Body of pancreas (tissue), 4 donors: ENCODE data around the gene FCRL6. TPM values are rescaled to one million over a fixed set of nuclear protein-coding genes. Genes with fewer than 3 reads are reported as not detected.
A peak's percentile ranks its signal among the peaks of the same experiment; 100 is the strongest.

Experiments used
- ATAC-seq: fragments of 150-250 bp; one replicate; pipeline ENCODE4 v1.9.1; 2016
- DNase-seq, 4 donors: peaks; one replicate each; pipeline ENCODE4 v3.0.0-alpha.2; 2019
- H3K27ac ChIP-seq, 4 donors: fragments of 200-600 bp; sonication (generic); 1 replicate in 3 of 4; 2 replicates in 1 of 4; pipeline versions ENCODE4 v1.5.1 to v1.6.1; 2016 to 2019; ENCODE audit warnings: mild to moderate bottlenecking in 1 of 4, mixed read lengths in 1 of 4, moderate library complexity in 1 of 4
- H3K27me3 ChIP-seq, 2 donors: fragments of 200-600 bp; sonication (generic); one replicate each; pipeline ENCODE4 v1.6.0; 2016; ENCODE audit warnings: mild to moderate bottlenecking in 1 of 2
- H3K36me3 ChIP-seq, 2 donors: fragments of 200-600 bp; sonication (generic); replicated peaks in 1 of 2; 2 replicates each; pipeline ENCODE4 v1.5.1; 2016; ENCODE audit warnings: low read depth in 2 of 2; ENCODE audit not compliant: insufficient read depth in 1 of 2
- H3K4me1 ChIP-seq: fragments of 200-600 bp; sonication (generic); one replicate; pipeline ENCODE4 v1.6.0; 2016
- H3K4me3 ChIP-seq, 2 donors: fragments of 200-600 bp; sonication (generic); 1 replicate in 1 of 2; 2 replicates in 1 of 2; pipeline ENCODE4 v1.5.1; 2016 to 2019
- H3K9me3 ChIP-seq, 3 donors: fragments of 200-600 bp; sonication (generic); 1 replicate in 2 of 3; 2 replicates in 1 of 3; pipeline ENCODE4 v1.5.1; 2016
- POLR2A ChIP-seq, 3 donors: fragments of 450-650 bp; IDR thresholded peaks; one replicate each; pipeline ENCODE4 v1.6.1; 2016; ENCODE audit warnings: antibody characterized with exemption in 3 of 3, mild to moderate bottlenecking in 2 of 3
- WGBS, 2 donors: methylation state at CpG; one replicate each; pipeline ENCODE4 v1.1.5; 2017; 5-methylcytosine and 5-hydroxymethylcytosine counted together
- intact Hi-C: fragments of 100-400 bp; cut with DNase I; formaldehyde crosslinking; loops from one replicate; pipeline ENCODE4 v1.15.1; 2023
- total RNA-seq, 2 donors: library from RNA; depleted of rRNA; stranded (reverse); fragments of >200 nt; gene quantifications; one replicate each; pipeline ENCODE4 v1.1.0, GENCODE V29; 2016
- TF ChIP-seq, protein P1 (sequence below), 7 experiments: fragments of 450-650 bp in 4 of 7; fragments of 200-600 bp in 3 of 7; sonication (generic) in 3 of 7; IDR thresholded peaks; one replicate each; pipeline ENCODE4 v1.5.1; 2016 to 2019; ENCODE audit warnings: antibody characterized with exemption in 7 of 7

FCRL6 gene
- total RNA-seq, 2 donors from 2014 or later = 6.3 TPM; not detected in 1

DNA sequence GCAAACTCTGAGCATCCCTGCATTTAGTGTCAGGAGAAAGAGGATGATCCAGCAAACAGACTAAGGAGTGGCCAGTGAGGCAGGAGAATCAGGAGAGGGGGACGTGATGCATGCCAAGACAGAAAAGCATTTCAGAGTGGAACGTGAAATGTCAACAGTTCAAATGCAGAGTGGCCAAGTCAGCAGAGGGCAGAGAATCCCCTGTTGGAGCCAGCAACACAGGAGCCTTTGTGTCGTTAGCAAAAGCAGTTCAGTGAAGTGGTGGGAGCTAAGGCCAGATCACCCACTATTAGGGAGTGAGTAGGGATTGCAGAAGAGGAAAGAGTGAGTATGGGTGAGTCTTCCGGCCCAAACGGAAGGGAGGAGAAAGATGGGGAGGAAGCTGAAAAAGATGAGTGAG lies 6.6 kb upstream of the FCRL6 start:
- Histone ChIP-seq H3K27ac (no peak overlapping the region), H3K36me3 (no peaks in the 10 kb centered on the region), H3K4me1 (no peaks in the 10 kb centered on the region), H3K4me3 (no peak overlapping the region), H3K9me3 (no peaks in the 10 kb centered on the region), H3K27me3 (no peaks in the 10 kb centered on the region)
- no peak for ATAC-seq
- 41 to 45% methylated on average over 5 of the region's 5 CpGs for WGBS, 2 donors
- intact Hi-C loops = loop anchor here (5.0 kb wide), 1 partner anchor 217 kb away; no protein-coding TSS in a partner anchor
- TF ChIP-seq POLR2A (IDR thresholded peaks at IDR 0.05) = no peak
- TF ChIP-seq, protein P1, sequence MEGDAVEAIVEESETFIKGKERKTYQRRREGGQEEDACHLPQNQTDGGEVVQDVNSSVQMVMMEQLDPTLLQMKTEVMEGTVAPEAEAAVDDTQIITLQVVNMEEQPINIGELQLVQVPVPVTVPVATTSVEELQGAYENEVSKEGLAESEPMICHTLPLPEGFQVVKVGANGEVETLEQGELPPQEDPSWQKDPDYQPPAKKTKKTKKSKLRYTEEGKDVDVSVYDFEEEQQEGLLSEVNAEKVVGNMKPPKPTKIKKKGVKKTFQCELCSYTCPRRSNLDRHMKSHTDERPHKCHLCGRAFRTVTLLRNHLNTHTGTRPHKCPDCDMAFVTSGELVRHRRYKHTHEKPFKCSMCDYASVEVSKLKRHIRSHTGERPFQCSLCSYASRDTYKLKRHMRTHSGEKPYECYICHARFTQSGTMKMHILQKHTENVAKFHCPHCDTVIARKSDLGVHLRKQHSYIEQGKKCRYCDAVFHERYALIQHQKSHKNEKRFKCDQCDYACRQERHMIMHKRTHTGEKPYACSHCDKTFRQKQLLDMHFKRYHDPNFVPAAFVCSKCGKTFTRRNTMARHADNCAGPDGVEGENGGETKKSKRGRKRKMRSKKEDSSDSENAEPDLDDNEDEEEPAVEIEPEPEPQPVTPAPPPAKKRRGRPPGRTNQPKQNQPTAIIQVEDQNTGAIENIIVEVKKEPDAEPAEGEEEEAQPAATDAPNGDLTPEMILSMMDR (IDR thresholded peaks at IDR 0.05) = no peak
- no peak for DNase-seq

DNA sequence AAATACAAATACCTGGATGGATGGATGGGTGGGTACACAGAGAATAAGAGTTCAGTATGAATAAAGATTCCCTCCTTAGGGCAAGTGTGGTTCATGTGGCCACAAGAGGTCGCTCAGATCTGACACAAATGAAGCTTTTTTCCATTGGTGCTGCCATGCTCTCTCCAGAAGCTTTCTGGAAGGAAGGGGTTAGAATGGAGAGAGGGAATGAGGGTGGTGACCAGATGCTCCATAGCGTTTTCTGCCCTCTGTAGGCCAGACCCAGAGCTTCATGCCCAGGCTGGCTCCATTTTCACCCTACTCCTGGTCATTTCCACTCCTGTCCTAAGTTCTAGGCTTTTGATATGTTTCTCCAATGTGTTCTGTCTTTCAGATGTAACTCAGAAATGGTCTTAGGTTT lies 3.3 kb upstream of the FCRL6 start:
- Histone ChIP-seq H3K4me1 (no peaks in the 10 kb centered on the region), H3K4me3 (no peak overlapping the region), H3K36me3 (no peaks in the 10 kb centered on the region), H3K27me3 (no peaks in the 10 kb centered on the region), H3K27ac (no peak overlapping the region), H3K9me3 (no peaks in the 10 kb centered on the region)
- peak; percentile 71 to 83 (median 74) for DNase-seq
- no peak for TF ChIP-seq POLR2A (IDR thresholded peaks at IDR 0.05)
- TF ChIP-seq, protein P1 (IDR thresholded peaks at IDR 0.05) = peak; percentile 59 to 87 (median 86)
- ATAC-seq = peak; percentile 90
- WGBS, 2 donors = 0 to 4% methylated on average over 2 of the region's 2 CpGs
- intact Hi-C loops = loop anchor here (5.0 kb wide), 1 partner anchor 213 kb away; no protein-coding TSS in a partner anchor

DNA sequence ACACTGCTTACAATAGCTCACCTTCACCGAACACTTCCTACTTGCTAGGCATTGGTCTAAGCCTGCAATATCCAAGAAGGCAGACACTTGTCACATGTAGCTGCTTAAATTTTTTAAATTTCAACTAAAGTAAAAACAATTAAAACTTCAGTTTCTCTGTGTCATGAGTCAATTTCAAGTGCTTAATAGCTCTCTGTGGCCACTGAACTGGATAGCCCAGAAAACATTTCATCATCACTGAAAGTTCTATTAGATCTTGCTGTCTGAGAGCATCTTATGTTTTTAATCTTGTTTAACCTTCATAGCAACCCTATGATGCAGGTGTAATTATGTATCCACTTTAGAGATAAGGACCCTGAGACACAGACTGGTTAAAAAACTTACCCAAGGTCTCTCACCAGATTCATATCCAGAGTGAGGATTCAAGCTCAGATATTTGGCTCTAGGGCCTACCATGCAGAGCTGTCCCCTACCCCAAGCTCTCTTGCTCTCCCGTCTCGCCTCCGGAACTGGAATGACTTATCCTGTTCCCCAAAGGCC lies 2.6 kb upstream of the FCRL6 start:
- peaks cover 3% of the 10 kb centered on the region for H3K4me1 ChIP-seq
- H3K9me3 ChIP-seq = no peaks in the 10 kb centered on the region
- no peak for TF ChIP-seq POLR2A (IDR thresholded peaks at IDR 0.05)
- TF ChIP-seq, protein P1 (IDR thresholded peaks at IDR 0.05) = no peak
- no peaks in the 10 kb centered on the region for H3K27me3 ChIP-seq
- intact Hi-C loops = loop anchor here (5.0 kb wide), 1 partner anchor 213 kb away; no protein-coding TSS in a partner anchor
- no peak overlapping the region for H3K4me3 ChIP-seq
- DNase-seq = no peak
- ATAC-seq = no peak
- no peak overlapping the region for H3K27ac ChIP-seq
- no peaks in the 10 kb centered on the region for H3K36me3 ChIP-seq
- WGBS, 2 donors = 88 to 95% methylated on average over 4 of the region's 4 CpGs

DNA sequence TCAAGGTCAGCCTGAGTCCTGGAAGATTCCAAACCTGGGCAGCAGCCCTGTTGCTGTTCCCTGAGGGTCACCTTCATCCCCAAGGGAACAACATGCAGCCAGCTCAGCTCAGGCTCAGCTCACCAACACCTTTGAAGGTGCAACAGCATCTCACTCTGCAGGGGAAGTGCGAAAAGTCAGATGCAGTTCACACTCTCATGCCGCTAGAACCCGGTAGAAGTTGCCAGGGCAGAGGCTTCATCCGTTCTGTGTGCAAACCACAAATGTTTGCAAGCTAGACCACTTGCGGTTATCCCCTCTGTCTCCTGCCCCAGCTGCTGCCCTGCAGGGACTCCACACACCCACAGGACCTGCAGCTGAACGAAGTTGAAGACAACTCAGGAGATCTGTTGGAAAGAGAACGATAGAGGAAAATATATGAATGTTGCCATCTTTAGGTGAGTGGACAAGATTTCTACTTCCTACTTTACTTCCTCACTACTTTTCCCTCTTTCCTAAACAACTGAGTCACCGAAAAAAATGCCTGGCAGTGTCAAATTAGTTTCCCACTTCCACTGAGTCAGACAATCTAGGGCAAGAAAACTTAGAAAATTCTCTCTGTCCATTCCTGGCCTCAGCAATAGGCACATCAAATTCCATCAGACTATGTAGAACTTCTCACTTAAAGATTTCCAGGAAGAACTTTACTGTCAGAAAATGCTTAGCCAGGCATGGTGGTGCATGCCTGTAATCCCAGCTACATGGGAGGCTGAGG lies 1.8 kb upstream of the FCRL6 start:
- no peak overlapping the region for H3K27ac ChIP-seq
- no peaks in the 10 kb centered on the region for H3K9me3 ChIP-seq
- 64 to 71% methylated on average over 8 of the region's 8 CpGs for WGBS, 2 donors
- peaks cover 11% of the 10 kb centered on the region for H3K4me1 ChIP-seq
- H3K36me3 ChIP-seq = no peaks in the 10 kb centered on the region
- intact Hi-C loops = loop anchor here (5.0 kb wide), 1 partner anchor 92 kb away; no protein-coding TSS in a partner anchor
- TF ChIP-seq, protein P1 (IDR thresholded peaks at IDR 0.05) = no peak
- TF ChIP-seq POLR2A (IDR thresholded peaks at IDR 0.05) = no peak
- no peak overlapping the region for H3K4me3 ChIP-seq
- H3K27me3 ChIP-seq = no peaks in the 10 kb centered on the region
- DNase-seq (no peak), ATAC-seq (no peak)
